ENCODE data around the gene OR11G2.
"Not testable (repeated sequence)": the region's sequence is repeated elsewhere in the genome, so short reads cannot be mapped to it uniquely, and the experiment has no call there.

Gene OR11G2

DNA sequence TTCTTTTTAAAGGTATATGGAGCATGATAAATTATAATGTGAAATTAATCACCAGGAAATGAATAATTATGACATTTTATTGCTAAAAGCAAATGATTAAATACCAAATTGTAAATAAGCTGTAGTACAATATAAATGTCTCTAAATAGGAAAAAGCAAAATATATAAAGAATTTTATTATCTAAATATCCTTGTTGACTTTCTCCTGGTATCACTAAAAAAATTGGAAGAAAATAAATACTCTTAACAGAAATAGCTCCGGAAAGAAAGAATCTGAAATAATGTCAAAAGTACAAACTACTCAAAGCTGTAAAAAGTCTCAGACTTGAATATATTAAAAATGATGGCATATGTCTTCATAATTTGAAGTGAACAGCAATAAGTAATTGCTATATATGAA lies 38.0 kb downstream of the OR11G2 start, which contains the start of gene OR11H7:
Gene OR11H7 (plus strand): TSS at position 301 of the 400 bp plus-strand sequence.
- no peak for DNase-seq (ENCODE audit: low read depth in 2 of 2)

GRCh38 chr14:20235415-20235814 lies 44.7 kb downstream of the OR11G2 start:
- DNase-seq (ENCODE audit: low read depth in 2 of 2): not testable (repeated sequence)

DNA sequence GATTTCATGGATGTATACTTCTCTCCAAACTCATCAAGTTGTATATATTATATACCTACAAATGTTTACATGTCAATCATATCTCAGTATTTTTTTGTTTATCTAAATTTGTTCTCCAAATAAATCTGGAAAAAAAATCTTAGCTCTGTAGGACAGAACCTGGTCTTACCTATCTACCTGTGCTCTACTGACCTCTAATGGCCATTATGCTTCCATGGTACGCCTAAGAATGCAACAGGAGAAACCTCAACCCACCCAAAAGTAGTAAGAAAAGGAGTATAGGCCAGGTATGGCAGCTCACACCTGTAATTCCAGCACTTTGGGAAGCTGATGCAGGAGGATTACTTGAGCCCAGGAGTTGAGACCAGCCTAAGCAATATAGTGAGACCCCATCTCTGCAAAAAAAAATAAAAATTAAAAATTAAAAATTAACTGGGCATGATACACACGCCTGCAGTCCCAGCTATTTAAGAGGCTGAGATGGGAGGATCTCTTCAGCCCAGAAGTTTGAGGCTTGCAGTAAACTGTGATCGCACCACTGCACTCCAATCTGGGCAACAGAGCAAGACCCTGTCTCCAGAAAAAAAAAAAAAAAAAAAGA lies 57.0 kb downstream of the OR11G2 start:
- DNase-seq (ENCODE audit: low read depth in 2 of 2): no peak

Measured in activated CD8-positive, alpha-beta memory T cell treated with anti-CD3 and anti-CD28 coated beads for 4 hours (primary cell).